ENCODE data around the gene ABCC9. TPM values are rescaled to one million over a fixed set of nuclear protein-coding genes. Genes with fewer than 3 reads are reported as not detected.

ABCC9 gene
- total RNA-seq, 1 donor from 2014 or later: 2.6 TPM

GRCh38 chr12:21774358-21775132 lies 166.7 kb downstream of the ABCC9 start, which contains the start of gene KCNJ8:
Gene KCNJ8 (minus strand): TSS chr12:21774706. CDS start chr12:21773616, 1,090 bp downstream.
- H3K36me3 Mint-ChIP-seq: peaks cover 4% of the 10 kb centered on the region
- TF ChIP-seq, protein P1, sequence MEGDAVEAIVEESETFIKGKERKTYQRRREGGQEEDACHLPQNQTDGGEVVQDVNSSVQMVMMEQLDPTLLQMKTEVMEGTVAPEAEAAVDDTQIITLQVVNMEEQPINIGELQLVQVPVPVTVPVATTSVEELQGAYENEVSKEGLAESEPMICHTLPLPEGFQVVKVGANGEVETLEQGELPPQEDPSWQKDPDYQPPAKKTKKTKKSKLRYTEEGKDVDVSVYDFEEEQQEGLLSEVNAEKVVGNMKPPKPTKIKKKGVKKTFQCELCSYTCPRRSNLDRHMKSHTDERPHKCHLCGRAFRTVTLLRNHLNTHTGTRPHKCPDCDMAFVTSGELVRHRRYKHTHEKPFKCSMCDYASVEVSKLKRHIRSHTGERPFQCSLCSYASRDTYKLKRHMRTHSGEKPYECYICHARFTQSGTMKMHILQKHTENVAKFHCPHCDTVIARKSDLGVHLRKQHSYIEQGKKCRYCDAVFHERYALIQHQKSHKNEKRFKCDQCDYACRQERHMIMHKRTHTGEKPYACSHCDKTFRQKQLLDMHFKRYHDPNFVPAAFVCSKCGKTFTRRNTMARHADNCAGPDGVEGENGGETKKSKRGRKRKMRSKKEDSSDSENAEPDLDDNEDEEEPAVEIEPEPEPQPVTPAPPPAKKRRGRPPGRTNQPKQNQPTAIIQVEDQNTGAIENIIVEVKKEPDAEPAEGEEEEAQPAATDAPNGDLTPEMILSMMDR (conservative IDR thresholded peaks at IDR 0.05): no peak
- no peak within 1 kb of the TSS for H3K27ac Mint-ChIP-seq
- no peaks in the 10 kb centered on the region for H3K4me1 Mint-ChIP-seq (ENCODE audit: unreplicated experiment)
- peak; percentile 70 for DNase-seq (ENCODE audit: extremely low spot score, unreplicated experiment)
- peak within 1 kb of the TSS; percentile 81 for H3K4me3 Mint-ChIP-seq
- H3K9me3 Mint-ChIP-seq: no peaks in the 10 kb centered on the region
- H3K27me3 Mint-ChIP-seq: peaks cover 73% of the 10 kb centered on the region

DNA sequence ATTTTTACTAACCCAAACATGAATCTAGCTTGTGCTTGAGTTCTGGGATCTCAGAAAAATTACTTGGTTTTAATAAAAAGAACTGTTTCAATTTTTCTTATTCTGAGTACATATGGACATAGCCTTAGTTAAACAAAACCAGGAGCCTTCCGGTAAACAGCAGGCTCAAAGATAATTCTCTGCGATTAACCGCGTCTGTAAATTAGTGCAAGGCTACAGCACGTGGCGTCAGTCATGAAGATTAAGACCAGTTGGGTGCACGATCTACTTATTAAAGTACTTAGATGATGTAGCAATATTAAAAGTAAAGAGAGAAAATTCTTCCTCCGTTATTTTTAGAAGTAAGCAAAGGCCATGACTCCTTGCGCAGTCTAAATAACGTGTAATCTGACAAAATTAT lies 167.4 kb downstream of the ABCC9 start:
- Mint-ChIP-seq H3K27me3 (peaks cover 74% of the 10 kb centered on the region), H3K27ac (no peak overlapping the region), H3K4me1 (ENCODE audit: unreplicated experiment) (no peaks in the 10 kb centered on the region), H3K4me3 (peak overlapping the region; percentile 70), H3K9me3 (no peaks in the 10 kb centered on the region), H3K36me3 (peaks cover 8% of the 10 kb centered on the region)
- TF ChIP-seq, protein P1 (conservative IDR thresholded peaks at IDR 0.05): no peak
- DNase-seq (ENCODE audit: extremely low spot score, unreplicated experiment): no peak

GRCh38 chr12:21773263-21773741 lies 167.9 kb downstream of the ABCC9 start:
- H3K27me3 Mint-ChIP-seq: peaks cover 78% of the 10 kb centered on the region
- H3K36me3 Mint-ChIP-seq: peaks cover 8% of the 10 kb centered on the region
- no peak overlapping the region for H3K27ac Mint-ChIP-seq
- H3K4me3 Mint-ChIP-seq: peak overlapping the region; percentile 70
- peak; percentile 64 for DNase-seq (ENCODE audit: extremely low spot score, unreplicated experiment)
- no peaks in the 10 kb centered on the region for H3K4me1 Mint-ChIP-seq (ENCODE audit: unreplicated experiment)
- TF ChIP-seq, protein P1 (conservative IDR thresholded peaks at IDR 0.05): peak; percentile 59
- no peaks in the 10 kb centered on the region for H3K9me3 Mint-ChIP-seq

DNA sequence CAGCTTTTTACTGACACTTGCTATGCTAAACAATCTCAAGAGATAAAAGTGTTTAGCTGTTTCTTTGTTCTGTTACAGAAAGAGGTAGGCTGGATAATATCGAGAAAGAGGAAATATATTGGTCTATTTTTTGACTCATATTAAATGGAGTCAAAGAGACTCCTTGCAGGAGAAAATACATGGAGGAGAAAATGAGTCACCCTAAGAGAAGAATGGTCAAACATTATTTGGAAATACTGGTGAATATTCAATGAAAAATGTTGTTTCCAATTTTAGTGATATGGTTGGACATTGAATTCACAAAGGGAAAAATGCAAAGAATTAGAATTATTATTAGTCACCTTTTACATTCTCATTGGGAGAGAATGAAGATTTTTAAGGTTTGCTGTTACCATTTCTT lies 169.9 kb downstream of the ABCC9 start:
- TF ChIP-seq, protein P1 (conservative IDR thresholded peaks at IDR 0.05): no peak
- H3K36me3 Mint-ChIP-seq: peaks cover 8% of the 10 kb centered on the region
- H3K27me3 Mint-ChIP-seq: peaks cover 66% of the 10 kb centered on the region

GRCh38 chr12:21769307-21769706 lies 171.9 kb downstream of the ABCC9 start:
- Mint-ChIP-seq H3K4me3 (no peak overlapping the region), H3K27ac (no peak overlapping the region), H3K27me3 (peaks cover 55% of the 10 kb centered on the region), H3K36me3 (peaks cover 8% of the 10 kb centered on the region), H3K9me3 (no peaks in the 10 kb centered on the region), H3K4me1 (ENCODE audit: unreplicated experiment) (no peaks in the 10 kb centered on the region)
- TF ChIP-seq, protein P1 (conservative IDR thresholded peaks at IDR 0.05): no peak
- DNase-seq (ENCODE audit: extremely low spot score, unreplicated experiment): no peak

More for the DNA sequence above, 169.9 kb downstream of the ABCC9 start:
- DNase-seq (ENCODE audit: extremely low spot score, unreplicated experiment): no peak
- Mint-ChIP-seq H3K27ac (no peak overlapping the region), H3K4me3 (no peak overlapping the region), H3K9me3 (no peaks in the 10 kb centered on the region), H3K4me1 (ENCODE audit: unreplicated experiment) (no peaks in the 10 kb centered on the region)
